Endothelial cell of umbilical vein (primary cell): ENCODE measurements around the gene STAB1. TPM values are rescaled to one million over a fixed set of nuclear protein-coding genes. Genes with fewer than 3 reads are reported as not detected.

Experiments
- BruUV-seq: library from RNA; stranded (reverse); fragments of 400-500 nt; replicated peaks from 2 replicates; lab custom pipeline; 2021; lab: Mats Ljungman, UMichigan
- CTCF ChIA-PET: fragments of 300-600, 350-600 bp; sonication (Branson Sonifier 250); formaldehyde crosslinking; loops from one replicate; lab custom pipeline; 2021; ENCODE audit warnings: antibody characterized with exemption, inconsistent platforms; lab: Charles Lee
- POLR2A ChIA-PET: fragments of 300-600, 350-600 bp; sonication (Branson Sonifier 250); formaldehyde crosslinking; loops from one replicate; lab custom pipeline; 2021; ENCODE audit warnings: antibody characterized with exemption, inconsistent platforms; lab: Charles Lee
- DNase-seq: peaks from one replicate; pipeline ENCODE4 v3.0.0-alpha.2; 2011; ENCODE audit warnings: low read depth, low spot score
- FAIRE-seq: peaks from 2 replicates; lab custom pipeline; 2011; peaks lifted over from hg19 to GRCh38; lab: Jason Lieb, UNC
- H2AFZ ChIP-seq: 2 replicates; pipeline ENCODE4 v1.6.0; 2012; ENCODE audit warnings: low read depth, low read length, control low read depth, inconsistent platforms
- H3K27ac ChIP-seq: 2 replicates; pipeline ENCODE4 v1.5.1; 2011; ENCODE audit warnings: low read depth, mild to moderate bottlenecking, control low read depth, low read length, moderate library complexity; ENCODE audit not compliant: insufficient read depth
- H3K27me3 ChIP-seq, 2 experiments: 2 replicates each; pipeline versions ENCODE4 v1.6.0 to v1.6.1; 2011; ENCODE audit warnings: low read length in 2 of 2, mixed read lengths in 1 of 2; ENCODE audit not compliant: control insufficient read depth in 2 of 2, insufficient read depth in 2 of 2
- H3K36me3 ChIP-seq, 2 experiments: 2 replicates in 1 of 2; 3 replicates in 1 of 2; pipeline ENCODE4 v1.5.1; 2011; ENCODE audit warnings: low read length in 2 of 2, mild to moderate bottlenecking in 1 of 2, moderate library complexity in 1 of 2; ENCODE audit not compliant: control insufficient read depth in 2 of 2, insufficient read depth in 2 of 2; ENCODE audit errors: extremely low read depth in 1 of 2
- H3K4me1 ChIP-seq: 3 replicates; pipeline ENCODE4 v1.5.1; 2011; ENCODE audit warnings: mild to moderate bottlenecking, low read length; ENCODE audit not compliant: control insufficient read depth, insufficient read depth; ENCODE audit errors: extremely low read depth
- H3K4me2 ChIP-seq: 2 replicates; pipeline ENCODE4 v1.6.1; 2011; ENCODE audit warnings: low read length, control low read depth, mixed read lengths; ENCODE audit not compliant: insufficient read depth
- H3K4me3 ChIP-seq, 3 experiments: fragments of 200-600 bp in 1 of 3; sonication (generic), shearing (Covaris generic) in 1 of 3; replicated peaks in 1 of 3; 2 replicates each; pipeline ENCODE4 v1.5.1; 2011 to 2016; ENCODE audit warnings: control low read depth in 3 of 3, low read length in 3 of 3, mild to moderate bottlenecking in 2 of 3, inconsistent platforms in 1 of 3, low read depth in 1 of 3, moderate library complexity in 1 of 3; ENCODE audit not compliant: insufficient read depth in 1 of 3
- H3K79me2 ChIP-seq: 2 replicates; pipeline ENCODE4 v1.6.0; 2012; ENCODE audit warnings: low read length, inconsistent platforms; ENCODE audit not compliant: control insufficient read depth, insufficient read depth
- H3K9ac ChIP-seq: replicated peaks from 2 replicates; pipeline ENCODE3; 2011; ENCODE audit warnings: low read length, control low read depth; ENCODE audit not compliant: insufficient read depth; ENCODE audit errors: extremely low read depth
- H3K9me1 ChIP-seq: replicated peaks from 3 replicates; pipeline ENCODE4 v1.6.0; 2011; ENCODE audit warnings: mild to moderate bottlenecking, low read length; ENCODE audit not compliant: control insufficient read depth, insufficient read depth; ENCODE audit errors: extremely low read depth
- H3K9me3 ChIP-seq: replicated peaks from 2 replicates; pipeline ENCODE4 v1.5.1; 2012; ENCODE audit warnings: low read length, inconsistent platforms; ENCODE audit not compliant: control insufficient read depth, insufficient read depth
- H4K20me1 ChIP-seq: replicated peaks from 2 replicates; pipeline ENCODE3; 2011; ENCODE audit warnings: mild to moderate bottlenecking, low read length; ENCODE audit not compliant: control insufficient read depth, insufficient read depth; ENCODE audit errors: extremely low read depth
- CTCF ChIP-seq, 2 donors: IDR thresholded peaks; 1 replicate in 1 of 2; 2 replicates in 1 of 2; pipeline ENCODE4 v1.5.1; 2011; ENCODE audit warnings: low read length in 2 of 2, mild to moderate bottlenecking in 2 of 2, moderate library complexity in 2 of 2, control low read depth in 1 of 2, inconsistent platforms in 1 of 2, low read depth in 1 of 2; ENCODE audit not compliant: insufficient read depth in 1 of 2; ENCODE audit errors: extremely low read depth in 1 of 2
- EZH2 ChIP-seq: IDR thresholded peaks from 2 replicates; pipeline ENCODE4 v1.6.1; 2012; ENCODE audit warnings: borderline replicate concordance, low read depth, mild to moderate bottlenecking, moderate library complexity, low read length, inconsistent platforms; ENCODE audit not compliant: severe bottlenecking
- FOS ChIP-seq: IDR thresholded peaks from 2 replicates; pipeline ENCODE4 v1.6.1; 2011; ENCODE audit warnings: mild to moderate bottlenecking, low read length, moderate library complexity, borderline replicate concordance; ENCODE audit not compliant: insufficient read depth
- GATA2 ChIP-seq: IDR thresholded peaks from 2 replicates; pipeline ENCODE4 v1.7.0; 2011; ENCODE audit warnings: low read depth, mild to moderate bottlenecking, moderate library complexity, mixed read lengths, low read length; ENCODE audit not compliant: insufficient read length, insufficient read depth
- JUN ChIP-seq: IDR thresholded peaks from 2 replicates; pipeline ENCODE4 v1.6.1; 2011; ENCODE audit warnings: borderline replicate concordance, low read depth; ENCODE audit not compliant: insufficient read length, insufficient read depth
- MAX ChIP-seq: IDR thresholded peaks from 2 replicates; pipeline ENCODE4 v1.6.1; 2011; ENCODE audit not compliant: insufficient read depth, insufficient read length
- MYC ChIP-seq: IDR thresholded peaks from one replicate; pipeline ENCODE4 v1.6.1; 2011; ENCODE audit warnings: mild to moderate bottlenecking, low read depth, low read length
- POLR2A ChIP-seq: IDR thresholded peaks from 2 replicates; pipeline ENCODE4 v1.6.1; 2012; ENCODE audit warnings: low read depth, mild to moderate bottlenecking, control low read depth, low read length
- POLR2AphosphoS5 ChIP-seq: IDR thresholded peaks from 2 replicates; pipeline ENCODE4 v1.6.1; 2012; ENCODE audit warnings: low read depth, mild to moderate bottlenecking, control low read depth, low read length, moderate library complexity; ENCODE audit not compliant: insufficient read depth
- dilution Hi-C: fragments of 300-500 bp; cut with MboI; formaldehyde crosslinking; loops from one replicate; pipeline ENCODE4 v1.15.0; 2019; ENCODE audit warnings: low sequenced_read_pairs; ENCODE audit not compliant: extremely low pct_ligation_motif_present
- intact Hi-C: fragments of 100-400 bp; cut with micrococcal nuclease; formaldehyde crosslinking; loops from one replicate; pipeline ENCODE4 v1.10.0; 2022
- polyA plus RNA-seq, 4 experiments: library from polyadenylated mRNA; depleted of rRNA in 3 of 4; stranded (reverse) in 3 of 4; unstranded in 1 of 4; fragments of >200 nt; gene quantifications; 2 replicates each; pipeline versions ENCODE4 v1.2.1 to v1.2.3, GENCODE V29; 2011 to 2012; ENCODE audit warnings: missing spikeins in 1 of 4
- total RNA-seq: library from RNA; stranded (reverse); gene quantifications from 2 replicates; pipeline ENCODE4 v1.2.3, GENCODE V29; 2021

The STAB1 gene
- total and polyA plus RNA-seq, 2 donors (not counting 3 experiments of a cell fraction or from before 2014, with no cell fraction given) = 369 TPM

- no peak for TF ChIP-seq FOS
- no peak for TF ChIP-seq MYC
- TF ChIP-seq CTCF (IDR thresholded peaks at IDR 0.05; ENCODE audit: extremely low read depth in 1 of 2, insufficient read depth in 1 of 2, low read depth in 1 of 2, low read length in 2 of 2) = no peak
- no peak for TF ChIP-seq GATA2
- no peak for TF ChIP-seq MAX
- no peak for TF ChIP-seq POLR2A
- no peak for TF ChIP-seq JUN
- TF ChIP-seq EZH2 = no peak
- no peak for TF ChIP-seq POLR2AphosphoS5
Measured at GRCh38 chr3:52477796-52478095, 17.4 kb upstream of the STAB1 start.

More at GRCh38 chr3:52477796-52478095, 17.4 kb upstream of the STAB1 start:
- Histone ChIP-seq H3K79me2 (no peaks in the 10 kb centered on the region), H2AFZ (no peak overlapping the region), H3K4me3 (no peak overlapping the region), H3K27ac (no peak overlapping the region), H3K27me3 (no peaks in the 10 kb centered on the region), H4K20me1 (no peaks in the 10 kb centered on the region), H3K9me1 (no peaks in the 10 kb centered on the region), H3K9ac (no peak overlapping the region), H3K4me1 (no peaks in the 10 kb centered on the region), H3K9me3 (no peaks in the 10 kb centered on the region), H3K4me2 (no peak overlapping the region), H3K36me3 (peaks cover 26 to 75% of the 10 kb centered on the region in 2 experiments)
- CTCF ChIA-PET = no interaction called here
- dilution Hi-C loops (no loop called here), intact Hi-C loops (loop anchor here (10.0 kb wide), 1 partner anchor 207 kb away; the partner anchor contains the start of genes GNL3 and PBRM1)
- POLR2A ChIA-PET = no interaction called here
- no TSS peak for BruUV-seq
- no peak for FAIRE-seq
- DNase-seq = no peak
